DMS 273 (cell line): ENCODE measurements around the gene PCSK5.

Experiments
- DNase-seq: peaks from one replicate; lab custom pipeline; 2025; ENCODE audit not compliant: unreplicated experiment; lab: John Stamatoyannopoulos, UW

PCSK5 gene

DNA sequence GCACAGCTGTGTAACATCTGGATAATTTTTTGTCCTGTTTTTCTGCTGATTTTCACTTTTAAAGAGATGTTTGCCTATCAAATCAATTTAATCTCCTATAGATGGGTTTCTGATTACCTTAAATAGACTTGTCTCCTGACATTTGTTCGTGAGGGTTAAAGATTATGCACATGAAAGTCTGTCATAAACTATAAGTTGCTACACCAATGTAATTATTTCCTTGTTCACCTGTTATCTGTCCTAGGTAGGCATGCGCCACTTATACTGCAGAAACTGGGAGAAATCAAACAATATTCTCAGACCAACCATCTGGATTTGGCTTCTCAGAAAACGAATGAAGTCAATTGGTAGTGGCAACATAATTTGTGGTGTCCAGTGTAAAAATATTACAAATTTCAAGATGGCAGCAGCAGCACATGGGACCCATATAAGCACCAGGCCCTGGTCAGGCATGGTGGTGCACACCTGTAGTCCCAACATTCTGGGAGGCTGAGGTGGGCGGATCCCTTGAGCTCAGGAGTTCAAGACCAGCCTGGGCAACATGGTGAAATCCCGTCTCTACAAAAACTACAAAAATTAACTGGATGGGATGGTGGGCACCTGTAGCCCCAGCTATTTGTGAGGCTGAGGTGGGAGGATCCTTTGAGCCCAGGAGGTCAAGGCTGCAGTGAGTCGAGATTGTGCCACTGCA is 483.5 kb downstream of the PCSK5 start:
- DNase-seq, result no peak

- DNase-seq, result peak; percentile 29
These were observed 484.5 kb downstream of the PCSK5 start for GRCh38 chr9:76374783-76375559.

GRCh38 chr9:76377791-76378190 is 487.3 kb downstream of the PCSK5 start:
- no peak for DNase-seq

- DNase-seq, result no peak
These were observed 488.0 kb downstream of the PCSK5 start for GRCh38 chr9:76378367-76379073.

- peak; percentile 4 for DNase-seq
These were observed 489.0 kb downstream of the PCSK5 start for GRCh38 chr9:76379494-76379893.

DNA sequence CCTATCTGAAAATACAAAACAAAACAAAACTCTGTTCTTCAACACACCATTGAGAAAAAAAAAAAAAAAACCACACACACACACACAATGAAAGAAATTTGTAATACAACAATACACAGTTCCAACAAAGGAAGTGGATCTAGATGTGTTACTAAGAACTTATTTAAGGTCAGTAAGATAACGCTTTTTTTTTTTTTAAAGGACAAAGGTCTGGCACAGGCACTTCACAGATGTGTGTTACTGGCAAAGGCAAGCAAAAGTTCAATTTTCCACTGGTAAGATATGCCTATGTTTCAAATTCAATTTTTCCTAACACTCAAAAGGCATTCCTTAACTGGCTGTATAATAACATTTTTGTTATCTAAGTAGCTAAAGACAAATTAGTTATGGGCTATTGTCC is 500.2 kb downstream of the PCSK5 start:
- no peak for DNase-seq

- DNase-seq, result peak; percentile 90
These were observed 503.9 kb downstream of the PCSK5 start, which contains the start of gene RFK for GRCh38 chr9:76394195-76394959. TSS of gene RFK (minus strand) at chr9:76394426. CDS start at chr9:76394171, 255 bp downstream.

GRCh38 chr9:76394960-76395252 is 504.4 kb downstream of the PCSK5 start:
- DNase-seq, result no peak

- no peak for DNase-seq
These were observed 504.9 kb downstream of the PCSK5 start for GRCh38 chr9:76395381-76395780.

- no peak for DNase-seq
These were observed 505.7 kb downstream of the PCSK5 start for GRCh38 chr9:76396144-76396543.

DNA sequence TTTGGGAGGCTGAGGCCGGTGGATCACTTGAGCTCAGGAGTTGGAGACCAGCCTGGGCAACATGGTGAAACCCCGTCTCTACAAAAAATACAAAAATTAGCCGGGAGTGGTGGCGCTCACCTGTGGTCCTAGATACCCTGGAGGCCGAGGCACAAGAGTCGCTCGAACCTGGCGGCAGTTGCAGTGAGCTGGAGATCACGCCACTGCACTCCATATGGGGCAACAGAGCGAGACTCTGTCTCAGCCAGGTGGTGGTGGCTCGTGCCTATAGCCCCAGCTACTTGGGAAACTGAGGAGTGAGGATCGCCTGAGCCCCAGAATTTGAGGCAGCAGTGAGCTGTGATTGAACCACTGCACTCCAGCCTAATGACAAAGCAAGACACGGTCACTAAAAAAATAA is 506.1 kb downstream of the PCSK5 start:
- DNase-seq, result no peak

- DNase-seq, result no peak
These were observed 509.4 kb downstream of the PCSK5 start for GRCh38 chr9:76399856-76400255.

DNA sequence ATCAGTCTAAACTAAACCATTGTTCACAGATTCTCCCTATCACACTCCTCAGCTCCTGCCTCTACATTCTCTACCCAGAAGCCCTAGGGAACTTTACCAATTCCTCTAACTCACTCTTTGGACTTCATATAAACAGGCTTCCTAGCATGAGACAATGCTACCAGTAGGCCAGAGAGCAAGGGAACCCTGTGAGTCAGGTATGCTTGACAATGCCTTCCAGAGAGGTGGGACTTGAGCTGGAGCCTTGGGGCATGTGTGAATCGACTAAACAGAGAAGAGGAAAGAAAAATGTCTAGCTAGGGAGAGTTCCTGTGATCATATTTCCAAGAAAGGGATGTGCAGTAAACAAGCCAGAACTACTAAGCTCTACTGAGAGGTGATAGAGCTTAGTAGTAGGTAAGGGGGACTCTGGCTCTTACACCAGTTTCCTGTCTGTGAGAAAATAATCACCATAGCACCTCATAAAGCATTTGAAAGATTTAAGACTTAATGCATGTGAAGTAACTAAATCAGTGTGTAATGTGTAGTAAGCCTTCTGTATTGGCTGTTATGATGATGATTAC is 510.1 kb downstream of the PCSK5 start:
- no peak for DNase-seq

GRCh38 chr9:76401176-76401575 is 510.7 kb downstream of the PCSK5 start:
- no peak for DNase-seq

- DNase-seq, result no peak
These were observed 511.3 kb downstream of the PCSK5 start for GRCh38 chr9:76401580-76402354.

- DNase-seq, result peak; percentile 35
These were observed 512.9 kb downstream of the PCSK5 start for GRCh38 chr9:76403352-76403751.

- no peak for DNase-seq
These were observed 513.9 kb downstream of the PCSK5 start for GRCh38 chr9:76404401-76404800.

DNA sequence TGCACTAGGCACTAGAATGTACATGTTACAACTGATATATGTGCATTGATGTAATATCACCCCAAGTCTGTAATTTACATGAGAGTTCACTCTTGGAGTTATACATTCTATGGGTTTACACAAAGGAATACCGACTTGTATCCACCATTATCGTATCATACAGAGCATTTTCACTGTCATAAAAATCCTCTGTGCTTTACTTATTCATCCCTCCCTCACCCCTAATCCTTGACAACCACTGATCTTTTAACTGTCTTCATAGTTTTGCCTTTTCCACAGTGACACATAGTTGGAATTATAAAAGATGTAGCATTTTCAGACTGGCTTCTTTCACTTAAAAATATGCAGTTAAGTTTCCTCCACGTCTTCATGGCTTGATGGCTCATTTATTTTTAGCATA is 514.9 kb downstream of the PCSK5 start:
- no peak for DNase-seq

- peak; percentile 10 for DNase-seq
These were observed 515.4 kb downstream of the PCSK5 start for GRCh38 chr9:76405868-76406267.
